HG03439 (cell line): ENCODE measurements around the gene APBA2.

ENCODE experiments used
- ATAC-seq: cut with Tn5 transposase; IDR thresholded peaks from one replicate; pipeline ENCODE4 v1.9.1; 2021; ENCODE audit warnings: mild to moderate bottlenecking, moderate library complexity; ENCODE audit not compliant: unreplicated experiment

The APBA2 gene

GRCh38 chr15:29113336-29114220 lies 227.8 kb downstream of the APBA2 start:
- ATAC-seq, result no peak

DNA sequence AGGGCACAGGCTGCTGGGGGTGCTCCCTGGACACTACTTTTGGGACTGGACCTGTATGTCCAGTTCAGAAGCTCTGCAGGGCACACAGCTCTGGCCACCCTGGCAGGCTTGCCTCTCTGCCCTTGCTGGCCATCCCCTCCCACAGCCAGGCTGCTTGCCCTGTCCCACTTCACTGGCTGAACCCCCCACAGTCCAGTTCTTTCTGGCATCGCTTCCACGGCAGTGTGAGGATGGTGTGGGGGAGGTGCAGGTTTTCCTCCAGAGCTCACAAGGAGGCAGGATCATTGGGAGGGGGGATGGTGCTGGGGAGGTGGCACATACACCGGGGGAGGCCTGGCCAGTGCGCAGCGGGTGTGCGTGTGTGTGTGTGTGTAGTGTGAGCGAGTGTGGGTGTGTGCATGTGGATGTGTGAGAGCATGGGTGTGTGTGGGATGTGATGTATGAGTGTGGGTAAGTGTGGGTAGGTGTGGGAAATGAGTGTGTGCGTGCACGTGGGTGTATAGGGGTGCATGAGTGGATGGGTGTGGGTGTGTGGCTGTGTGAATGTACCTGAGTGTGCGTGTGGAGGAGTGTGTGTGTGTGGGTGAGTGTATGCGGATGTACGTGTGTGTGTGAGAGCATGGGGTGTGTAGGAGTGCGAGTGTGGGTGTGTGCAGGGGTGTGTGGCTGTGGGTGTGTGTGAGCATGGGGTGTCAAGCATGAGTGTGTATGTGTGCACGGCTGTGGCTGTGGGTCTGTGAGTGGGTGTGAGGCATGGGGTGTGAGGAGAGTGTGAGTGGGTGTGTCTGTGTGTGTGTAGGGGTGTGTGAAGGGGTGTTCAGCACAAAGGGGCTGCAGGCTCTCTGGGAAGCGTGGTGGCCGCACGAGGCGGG lies 228.7 kb downstream of the APBA2 start:
- ATAC-seq, result no peak

DNA sequence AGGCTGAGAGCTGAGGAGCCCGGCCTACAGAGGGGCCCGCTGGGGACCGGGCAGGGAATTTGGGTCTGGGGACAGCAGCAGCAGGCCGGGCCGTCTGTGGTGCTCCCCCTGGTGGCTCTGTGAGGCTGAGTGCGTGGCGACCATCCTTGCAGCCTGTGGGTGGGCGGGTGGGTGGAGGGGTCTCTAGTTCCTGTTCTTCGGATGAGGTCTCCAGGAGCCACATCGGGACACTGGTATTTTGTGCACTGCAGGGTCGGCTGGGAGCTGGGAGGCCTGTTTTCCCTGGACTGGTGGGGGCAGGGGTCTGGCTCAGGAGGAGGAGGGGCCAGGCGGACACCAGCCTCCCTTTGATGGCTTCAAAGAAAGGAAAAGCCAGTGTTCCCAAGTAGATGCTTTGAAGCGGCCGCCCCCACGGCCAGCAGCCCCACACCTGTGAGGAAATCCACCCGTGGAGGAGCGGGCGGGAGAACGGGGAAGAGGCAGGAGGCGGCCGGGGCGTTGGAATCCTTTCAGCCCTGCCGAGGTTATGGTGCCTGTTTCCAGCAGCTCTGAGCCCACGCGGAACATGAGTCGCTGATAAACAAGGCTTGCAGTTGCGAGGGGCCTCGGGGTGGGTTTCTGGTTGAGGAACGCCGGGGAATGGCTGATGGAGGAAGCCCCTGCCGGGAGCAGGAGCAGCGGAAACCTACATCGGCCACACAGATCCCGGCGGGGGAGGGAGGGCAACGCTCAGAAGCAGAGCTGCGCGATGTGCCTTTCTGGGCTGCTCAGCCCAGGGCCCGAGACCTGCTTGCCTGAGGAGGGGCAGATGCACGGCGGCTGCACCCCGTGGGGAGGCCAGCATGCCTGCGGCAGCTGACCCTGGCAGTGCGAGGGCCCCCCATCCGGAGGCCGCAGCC lies 229.6 kb downstream of the APBA2 start:
- no peak for ATAC-seq

- ATAC-seq, result no peak
These were observed 231.4 kb downstream of the APBA2 start for GRCh38 chr15:29116970-29117700.

DNA sequence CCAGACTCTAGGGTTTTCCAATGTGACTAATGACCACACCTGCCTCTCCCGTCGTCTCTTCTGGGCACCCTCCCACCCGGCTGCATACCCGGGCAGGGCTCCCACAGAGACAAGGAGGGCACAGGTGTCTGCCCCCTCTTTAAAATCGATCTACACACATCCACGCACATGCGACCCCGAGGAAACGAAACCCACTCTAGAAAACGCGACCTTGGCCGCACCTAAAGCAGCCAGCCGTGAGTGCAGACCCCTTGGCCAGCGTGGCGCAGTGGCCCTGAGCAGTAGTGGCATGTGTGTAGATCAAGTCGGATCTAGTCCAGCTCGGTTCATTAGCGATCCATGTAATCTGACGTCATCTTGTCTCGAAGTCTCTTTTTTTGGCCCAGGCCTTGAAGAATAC lies 232.0 kb downstream of the APBA2 start:
- no peak for ATAC-seq

DNA sequence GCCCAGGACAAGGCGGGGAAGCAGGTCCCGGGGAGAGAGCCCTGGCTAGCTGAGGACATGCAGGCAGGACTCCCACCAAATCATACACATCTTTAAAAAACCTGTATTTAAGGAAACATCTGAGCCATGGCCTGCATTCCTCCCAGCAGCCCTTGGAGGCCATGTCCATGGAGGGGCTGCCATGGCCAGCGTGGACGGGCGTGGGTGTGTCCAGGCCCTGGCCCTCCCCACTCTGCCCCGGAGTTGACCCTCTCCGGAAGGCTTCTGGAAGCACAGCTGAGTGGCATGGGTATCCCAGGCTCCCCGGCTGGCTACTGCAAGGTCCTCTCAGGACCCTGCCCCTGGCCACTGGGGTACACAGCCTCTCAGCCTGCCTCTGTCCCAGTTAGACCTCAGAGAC lies 234.1 kb downstream of the APBA2 start:
- no peak for ATAC-seq

DNA sequence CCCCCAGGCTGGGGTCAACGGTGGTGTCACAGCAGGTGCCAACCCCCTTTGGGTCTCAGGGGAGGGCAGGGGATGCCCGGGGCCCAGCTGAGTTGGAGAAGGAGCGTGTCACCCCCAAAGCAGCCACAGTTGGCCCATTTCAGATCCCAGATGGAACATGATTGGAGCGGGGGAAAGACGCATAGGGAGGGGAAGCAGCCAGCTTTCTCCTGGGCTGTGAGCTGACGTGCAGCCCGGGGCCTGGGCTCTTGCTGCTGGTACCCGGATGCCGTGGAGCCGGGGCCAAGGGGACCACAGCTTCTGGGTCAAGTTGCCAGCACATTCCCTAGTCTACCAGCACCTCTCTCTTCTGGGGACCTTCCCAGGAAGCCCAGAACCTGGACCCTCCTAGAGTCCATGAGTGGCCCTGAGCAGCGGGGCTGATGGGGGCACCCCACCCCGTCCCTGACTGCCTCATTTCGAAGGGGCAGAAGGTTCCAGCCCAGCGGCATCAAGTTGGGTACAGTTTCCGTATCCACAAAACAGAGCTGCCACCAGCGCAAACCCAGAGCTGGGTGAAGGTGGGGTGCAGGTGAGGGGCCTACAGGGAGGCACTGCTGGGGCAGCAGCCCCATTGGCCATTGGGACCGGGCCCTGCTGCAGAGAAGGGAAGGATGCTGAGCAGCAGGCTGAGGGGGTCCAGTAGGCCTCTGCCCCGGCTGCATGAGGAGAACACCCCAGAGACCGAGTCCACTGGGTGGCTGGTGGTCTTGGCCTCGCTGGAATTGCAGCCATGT lies 235.0 kb downstream of the APBA2 start:
- ATAC-seq, result no peak

GRCh38 chr15:29121369-29121656 lies 235.5 kb downstream of the APBA2 start:
- ATAC-seq, result no peak

DNA sequence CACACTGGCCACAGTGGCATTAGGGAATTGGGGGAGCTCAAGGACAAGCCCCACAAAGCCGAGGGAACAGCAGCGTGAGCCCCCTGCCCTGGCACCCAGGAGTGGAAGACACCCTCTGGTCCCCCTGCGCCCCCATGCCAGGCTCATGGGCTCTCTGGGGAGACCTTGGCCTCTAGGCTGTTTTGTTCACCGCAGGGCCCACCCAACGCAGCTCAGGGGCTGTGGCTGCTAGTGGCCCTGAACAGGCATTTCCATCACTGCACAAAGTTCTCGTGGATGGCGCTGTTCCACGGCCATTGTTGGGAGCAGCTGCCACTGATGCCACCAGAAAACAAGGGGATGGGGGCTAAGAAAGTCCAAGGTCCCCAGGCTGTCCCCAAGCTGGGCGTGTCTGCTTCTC lies 236.1 kb downstream of the APBA2 start:
- ATAC-seq, result no peak

- no peak for ATAC-seq
These were observed 236.7 kb downstream of the APBA2 start for GRCh38 chr15:29122506-29122905.

- ATAC-seq, result no peak
These were observed 237.4 kb downstream of the APBA2 start for GRCh38 chr15:29123171-29123570.

- ATAC-seq, result no peak
These were observed 238.2 kb downstream of the APBA2 start for GRCh38 chr15:29123991-29124390.

- ATAC-seq, result no peak
These were observed 239.0 kb downstream of the APBA2 start for GRCh38 chr15:29124581-29125381.

DNA sequence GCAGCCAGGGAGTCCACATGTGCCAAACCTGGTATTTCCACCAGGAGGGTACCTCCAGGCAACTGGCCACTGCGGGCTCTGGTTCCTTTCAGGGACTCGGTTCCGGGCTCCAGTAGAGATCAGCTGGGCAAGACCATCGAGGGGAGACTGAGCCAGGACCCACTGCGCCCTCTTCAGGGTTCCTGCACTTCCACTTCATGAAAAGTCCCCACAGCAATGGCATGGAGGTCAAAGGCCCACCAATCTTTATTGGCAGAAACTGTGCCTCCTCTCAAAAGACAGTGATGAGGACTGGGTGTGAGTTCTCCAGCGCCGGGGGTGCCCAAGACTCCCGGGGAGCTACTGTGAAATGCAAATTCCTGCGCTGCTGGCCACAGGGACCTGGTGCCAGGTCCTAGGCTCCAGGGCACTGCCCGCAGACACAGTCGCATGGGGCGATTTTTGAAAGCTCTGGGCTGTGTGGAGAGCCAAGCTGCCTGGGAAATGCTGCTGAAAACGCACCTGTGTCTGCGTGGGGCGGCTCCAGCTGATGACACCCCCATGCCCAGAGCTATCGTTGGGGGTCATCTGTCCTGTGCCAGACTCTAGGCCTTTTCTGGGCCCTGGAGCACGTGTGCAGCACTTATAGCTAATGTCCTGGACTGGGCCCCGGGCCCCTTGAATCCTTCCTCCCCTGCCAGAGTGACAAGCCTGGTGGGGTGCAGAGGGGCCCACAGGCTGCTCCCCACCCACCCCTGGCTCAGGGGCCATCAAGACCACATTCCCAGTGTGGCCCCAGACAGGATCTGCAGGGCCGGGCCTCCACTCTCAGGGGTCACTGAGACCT lies 239.8 kb downstream of the APBA2 start:
- ATAC-seq, result no peak

- ATAC-seq, result no peak
These were observed 240.4 kb downstream of the APBA2 start for GRCh38 chr15:29126208-29126536.

- no peak for ATAC-seq
These were observed 241.2 kb downstream of the APBA2 start for GRCh38 chr15:29126821-29127461.

- ATAC-seq, result no peak
These were observed 242.0 kb downstream of the APBA2 start for GRCh38 chr15:29127506-29128430.
